HCT116 (cell line): Measurements from ENCODE around the gene AJUBA. TPM values are rescaled to one million over a fixed set of nuclear protein-coding genes. Genes with fewer than 3 reads are reported as not detected.
A peak's percentile ranks its signal among the peaks of the same experiment; 100 is the strongest.

Experiments
- ATAC-seq: fragments of 200-7000 bp; cut with Tn5 transposase; 2 replicates; pipeline ENCODE4 v1.9.1; 2020; ENCODE audit warnings: mild to moderate bottlenecking, moderate library complexity
- BruUV-seq: library from RNA; stranded (reverse); fragments of 400-500 nt; replicated peaks from 2 replicates; lab custom pipeline; 2021; lab: Mats Ljungman, UMichigan
- CTCF ChIA-PET: fragments of 300-600 bp; sonication (Branson Sonifier 250); formaldehyde crosslinking; loops from one replicate; lab custom pipeline; 2021; ENCODE audit warnings: antibody characterized with exemption; lab: Charles Lee
- POLR2A ChIA-PET: fragments of 300-600, 350-600 bp; sonication (Branson Sonifier 250); formaldehyde crosslinking; loops from one replicate; lab custom pipeline; 2021; ENCODE audit warnings: antibody characterized with exemption; lab: Charles Lee
- RAD21 ChIA-PET, 2 experiments: fragments of 300-600 bp; sonication (Branson Sonifier 250); formaldehyde crosslinking; loops; one replicate each; lab custom pipeline; 2023; ENCODE audit warnings: low total read pairs in 2 of 2; ENCODE audit not compliant: uncharacterized antibody in 2 of 2, unreplicated experiment in 2 of 2, low non-redundant PET in 1 of 2; lab: Charles Lee
- DNase-seq: peaks from one replicate; pipeline ENCODE4 v3.0.0-alpha.2; 2010; ENCODE audit warnings: low read depth, low spot score
- H2AFZ ChIP-seq: fragments of 200-600 bp; shearing (Covaris generic), sonication (generic); 2 replicates; pipeline ENCODE4 v1.6.1; 2017; ENCODE audit warnings: low read depth, mixed run types, mixed read lengths, antibody characterized with exemption, low read length; ENCODE audit not compliant: poor library complexity, severe bottlenecking
- H3K27ac ChIP-seq: 2 replicates; pipeline ENCODE4 v1.5.1; 2012; ENCODE audit warnings: low read depth, low read length
- H3K27me3 ChIP-seq: fragments of 200-600 bp; sonication (generic); 2 replicates; pipeline ENCODE4 v1.6.1; 2016; ENCODE audit warnings: mixed run types, low read length, mixed read lengths; ENCODE audit not compliant: insufficient read depth
- H3K36me3 ChIP-seq, 2 experiments: fragments of 200-500 bp in 1 of 2; fragments of 200-600 bp in 1 of 2; sonication (Bioruptor generic) in 1 of 2; sonication (generic) in 1 of 2; 2 replicates each; pipeline versions ENCODE4 v1.5.1 to v1.6.1; 2014 to 2016; ENCODE audit warnings: low read length in 2 of 2, inconsistent platforms in 1 of 2, mixed read lengths in 1 of 2, mixed run types in 1 of 2; ENCODE audit not compliant: insufficient read depth in 2 of 2, control insufficient read depth in 1 of 2
- H3K4me1 ChIP-seq, 2 experiments: fragments of 200-600 bp in 1 of 2; sonication (generic) in 1 of 2; 2 replicates each; pipeline versions ENCODE4 v1.5.1 to v1.6.1; 2012 to 2017; ENCODE audit warnings: low read length in 2 of 2, inconsistent platforms in 1 of 2, mild to moderate bottlenecking in 1 of 2, mixed read lengths in 1 of 2, mixed run types in 1 of 2, moderate library complexity in 1 of 2; ENCODE audit not compliant: insufficient read depth in 2 of 2, control insufficient read depth in 1 of 2
- H3K4me2 ChIP-seq: fragments of 200-600 bp; sonication (generic); 2 replicates; pipeline ENCODE4 v1.6.1; 2017; ENCODE audit warnings: mixed run types, low read length, mixed read lengths
- H3K4me3 ChIP-seq, 2 experiments: fragments of 200-600 bp in 1 of 2; sonication (generic) in 1 of 2; replicated peaks in 1 of 2; 2 replicates each; pipeline ENCODE4 v1.5.1; 2011 to 2016; ENCODE audit warnings: low read length in 2 of 2, control low read depth in 1 of 2, low read depth in 1 of 2, mild to moderate bottlenecking in 1 of 2, mixed read lengths in 1 of 2, mixed run types in 1 of 2
- H3K79me2 ChIP-seq: fragments of 200-600 bp; sonication (generic); 2 replicates; pipeline ENCODE4 v1.6.1; 2017; ENCODE audit warnings: mild to moderate bottlenecking, mixed run types, low read length, moderate library complexity, mixed read lengths; ENCODE audit not compliant: insufficient read depth
- H3K9ac ChIP-seq: fragments of 200-600 bp; sonication (generic); 2 replicates; pipeline ENCODE4 v1.6.1; 2016; ENCODE audit warnings: low read length, mixed read lengths
- H3K9me2 ChIP-seq: fragments of 200-600 bp; sonication (generic), shearing (Covaris generic); 2 replicates; pipeline ENCODE4 v1.6.1; 2017; ENCODE audit warnings: mixed run types, mild to moderate bottlenecking, moderate library complexity; ENCODE audit not compliant: insufficient read depth
- H3K9me3 ChIP-seq, 2 experiments: fragments of 200-500 bp in 1 of 2; fragments of 200-600 bp in 1 of 2; sonication (Bioruptor generic) in 1 of 2; sonication (generic) in 1 of 2; 2 replicates each; pipeline ENCODE4 v1.6.1; 2014 to 2017; ENCODE audit warnings: low read length in 2 of 2, mixed read lengths in 2 of 2, inconsistent platforms in 1 of 2, low read depth in 1 of 2, mild to moderate bottlenecking in 1 of 2, mixed run types in 1 of 2, moderate library complexity in 1 of 2; ENCODE audit not compliant: control insufficient read depth in 1 of 2, insufficient read depth in 1 of 2
- H4K20me1 ChIP-seq: fragments of 200-600 bp; sonication (generic), shearing (Covaris generic); 2 replicates; pipeline ENCODE4 v1.6.1; 2017; ENCODE audit warnings: mixed run types, mild to moderate bottlenecking, moderate library complexity; ENCODE audit not compliant: insufficient read depth
- CBX3 ChIP-seq: IDR thresholded peaks from 2 replicates; pipeline ENCODE4 v1.6.1; 2012; ENCODE audit warnings: low read depth
- EGR1 ChIP-seq: IDR thresholded peaks from 2 replicates; pipeline ENCODE4 v1.6.1; 2012; ENCODE audit warnings: low read depth
- EZH2 ChIP-seq: fragments of 200-600 bp; sonication (generic); IDR thresholded peaks from 2 replicates; pipeline ENCODE4 v1.6.1; 2017; ENCODE audit warnings: antibody characterized with exemption, mixed run types
- EZH2phosphoT487 ChIP-seq: fragments of 200-600 bp; IDR thresholded peaks from 2 replicates; pipeline ENCODE4 v1.6.1; 2018; ENCODE audit warnings: antibody characterized with exemption, borderline replicate concordance
- FOSL1 ChIP-seq: IDR thresholded peaks from 2 replicates; pipeline ENCODE4 v1.6.1; 2012; ENCODE audit warnings: low read depth
- JUND ChIP-seq: IDR thresholded peaks from 2 replicates; pipeline ENCODE4 v1.6.1; 2012
- POLR2A ChIP-seq: IDR thresholded peaks from 2 replicates; pipeline ENCODE4 v1.7.0; 2011; ENCODE audit warnings: borderline replicate concordance; ENCODE audit not compliant: insufficient read depth, insufficient read length; ENCODE audit errors: extremely low read depth
- RAD21 ChIP-seq: IDR thresholded peaks from 2 replicates; pipeline ENCODE4 v1.6.1; 2012; ENCODE audit warnings: low read depth, mild to moderate bottlenecking
- SP1 ChIP-seq: IDR thresholded peaks from 2 replicates; pipeline ENCODE4 v1.6.1; 2012; ENCODE audit warnings: low read depth
- SRF ChIP-seq: IDR thresholded peaks from 2 replicates; pipeline ENCODE4 v1.6.1; 2012; ENCODE audit warnings: low read depth
- TCF7L2 ChIP-seq: IDR thresholded peaks from 2 replicates; pipeline ENCODE4 v1.7.0; 2011; ENCODE audit warnings: borderline replicate concordance, inconsistent platforms; ENCODE audit not compliant: insufficient read depth, insufficient read length; ENCODE audit errors: extremely low read depth
- YY1 ChIP-seq: IDR thresholded peaks from 2 replicates; pipeline ENCODE4 v1.6.1; 2011; ENCODE audit warnings: low read length, low read depth, moderate library complexity, mild to moderate bottlenecking; ENCODE audit not compliant: insufficient replicate concordance; ENCODE audit errors: extremely low read depth
- ZFX ChIP-seq: fragments of 450-650 bp; IDR thresholded peaks from 2 replicates; pipeline ENCODE4 v1.6.1; 2017
- intact Hi-C: fragments of 100-400 bp; cut with micrococcal nuclease; formaldehyde crosslinking; loops from 2 replicates; pipeline ENCODE4 v1.10.0; 2022
- total RNA-seq: library from RNA; stranded (reverse); gene quantifications from one replicate; pipeline ENCODE4 v1.2.1, GENCODE V29; 2021; ENCODE audit not compliant: unreplicated experiment
- TF ChIP-seq, protein P1 (sequence below): IDR thresholded peaks from 2 replicates; pipeline ENCODE4 v1.6.1; 2012
- TF ChIP-seq, protein P2 (sequence below): IDR thresholded peaks from 2 replicates; pipeline ENCODE4 v1.6.1; 2012
- TF ChIP-seq, protein P3 (sequence below), 3 experiments: fragments of 200-600 bp in 1 of 3; sonication (generic) in 1 of 3; IDR thresholded peaks in 2 of 3; conservative IDR thresholded peaks in 1 of 3; 2 replicates each; pipeline ENCODE4 v1.5.1; 2012 to 2017; ENCODE audit warnings: low read depth in 2 of 3, low read length in 2 of 3, antibody characterized with exemption in 1 of 3, borderline replicate concordance in 1 of 3, control low read depth in 1 of 3, mild to moderate bottlenecking in 1 of 3, mixed read lengths in 1 of 3, mixed run types in 1 of 3, moderate library complexity in 1 of 3; ENCODE audit not compliant: insufficient read depth in 1 of 3
- TF ChIP-seq, protein P4 (sequence below): IDR thresholded peaks from 2 replicates; pipeline ENCODE4 v1.6.1; 2011; ENCODE audit warnings: mild to moderate bottlenecking, low read length, moderate library complexity; ENCODE audit not compliant: insufficient replicate concordance; ENCODE audit errors: extremely low read depth

Gene AJUBA
- total RNA-seq, 1 experiment from 2014 or later, result 39.7 TPM

DNA sequence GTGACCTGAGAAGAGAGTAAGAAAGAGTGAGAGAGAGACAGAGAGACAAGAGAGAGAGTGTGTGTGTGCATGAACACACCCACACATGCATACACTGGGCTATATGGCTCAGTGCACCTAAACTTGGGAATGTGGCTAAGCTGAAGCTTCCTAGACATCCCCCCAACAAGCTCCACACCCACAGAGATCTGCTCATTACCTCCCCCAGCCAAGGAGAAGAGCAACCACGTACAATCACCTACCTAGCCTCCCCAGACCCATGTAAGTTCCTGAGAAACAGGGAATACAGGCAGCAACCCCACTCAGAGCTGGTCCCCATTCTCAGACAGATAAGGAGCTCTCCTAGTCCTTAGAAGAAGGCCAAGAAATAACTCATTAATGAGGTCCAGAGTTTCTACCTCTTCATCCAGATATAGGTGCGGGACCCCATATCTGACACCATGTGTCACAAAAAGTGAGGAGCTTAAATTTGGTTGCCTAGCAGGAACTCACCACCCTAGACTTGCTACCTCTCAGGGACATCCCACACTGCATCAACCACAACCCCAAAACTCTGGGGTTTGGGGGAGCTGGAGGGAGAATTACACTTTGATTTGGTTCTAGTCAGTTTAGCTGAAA lies 9.9 kb downstream of the AJUBA start:
- TSS peak; percentile 27 for BruUV-seq
- POLR2A ChIA-PET, result no interaction called here
- TF ChIP-seq EZH2 (no peak), FOSL1 (no peak), CBX3 (no peak), YY1 (no peak), TCF7L2 (no peak), ZFX (no peak), JUND (no peak), SP1 (no peak), RAD21 (no peak), EGR1 (no peak), POLR2A (no peak), EZH2phosphoT487 (no peak), SRF (no peak)
- TF ChIP-seq, protein P1, sequence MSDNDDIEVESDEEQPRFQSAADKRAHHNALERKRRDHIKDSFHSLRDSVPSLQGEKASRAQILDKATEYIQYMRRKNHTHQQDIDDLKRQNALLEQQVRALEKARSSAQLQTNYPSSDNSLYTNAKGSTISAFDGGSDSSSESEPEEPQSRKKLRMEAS, result no peak
- TF ChIP-seq, protein P2, sequence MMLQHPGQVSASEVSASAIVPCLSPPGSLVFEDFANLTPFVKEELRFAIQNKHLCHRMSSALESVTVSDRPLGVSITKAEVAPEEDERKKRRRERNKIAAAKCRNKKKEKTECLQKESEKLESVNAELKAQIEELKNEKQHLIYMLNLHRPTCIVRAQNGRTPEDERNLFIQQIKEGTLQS, result no peak
- TF ChIP-seq, protein P3, sequence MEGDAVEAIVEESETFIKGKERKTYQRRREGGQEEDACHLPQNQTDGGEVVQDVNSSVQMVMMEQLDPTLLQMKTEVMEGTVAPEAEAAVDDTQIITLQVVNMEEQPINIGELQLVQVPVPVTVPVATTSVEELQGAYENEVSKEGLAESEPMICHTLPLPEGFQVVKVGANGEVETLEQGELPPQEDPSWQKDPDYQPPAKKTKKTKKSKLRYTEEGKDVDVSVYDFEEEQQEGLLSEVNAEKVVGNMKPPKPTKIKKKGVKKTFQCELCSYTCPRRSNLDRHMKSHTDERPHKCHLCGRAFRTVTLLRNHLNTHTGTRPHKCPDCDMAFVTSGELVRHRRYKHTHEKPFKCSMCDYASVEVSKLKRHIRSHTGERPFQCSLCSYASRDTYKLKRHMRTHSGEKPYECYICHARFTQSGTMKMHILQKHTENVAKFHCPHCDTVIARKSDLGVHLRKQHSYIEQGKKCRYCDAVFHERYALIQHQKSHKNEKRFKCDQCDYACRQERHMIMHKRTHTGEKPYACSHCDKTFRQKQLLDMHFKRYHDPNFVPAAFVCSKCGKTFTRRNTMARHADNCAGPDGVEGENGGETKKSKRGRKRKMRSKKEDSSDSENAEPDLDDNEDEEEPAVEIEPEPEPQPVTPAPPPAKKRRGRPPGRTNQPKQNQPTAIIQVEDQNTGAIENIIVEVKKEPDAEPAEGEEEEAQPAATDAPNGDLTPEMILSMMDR (IDR thresholded peaks at IDR 0.05 in 2 of 3, conservative IDR thresholded peaks at IDR 0.05 in 1 of 3; ENCODE audit: borderline replicate concordance in 1 of 3, insufficient read depth in 1 of 3, low read depth in 2 of 3, low read length in 2 of 3), result no peak
- TF ChIP-seq, protein P4, sequence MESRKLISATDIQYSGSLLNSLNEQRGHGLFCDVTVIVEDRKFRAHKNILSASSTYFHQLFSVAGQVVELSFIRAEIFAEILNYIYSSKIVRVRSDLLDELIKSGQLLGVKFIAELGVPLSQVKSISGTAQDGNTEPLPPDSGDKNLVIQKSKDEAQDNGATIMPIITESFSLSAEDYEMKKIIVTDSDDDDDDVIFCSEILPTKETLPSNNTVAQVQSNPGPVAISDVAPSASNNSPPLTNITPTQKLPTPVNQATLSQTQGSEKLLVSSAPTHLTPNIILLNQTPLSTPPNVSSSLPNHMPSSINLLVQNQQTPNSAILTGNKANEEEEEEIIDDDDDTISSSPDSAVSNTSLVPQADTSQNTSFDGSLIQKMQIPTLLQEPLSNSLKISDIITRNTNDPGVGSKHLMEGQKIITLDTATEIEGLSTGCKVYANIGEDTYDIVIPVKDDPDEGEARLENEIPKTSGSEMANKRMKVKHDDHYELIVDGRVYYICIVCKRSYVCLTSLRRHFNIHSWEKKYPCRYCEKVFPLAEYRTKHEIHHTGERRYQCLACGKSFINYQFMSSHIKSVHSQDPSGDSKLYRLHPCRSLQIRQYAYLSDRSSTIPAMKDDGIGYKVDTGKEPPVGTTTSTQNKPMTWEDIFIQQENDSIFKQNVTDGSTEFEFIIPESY, result no peak
- Histone ChIP-seq H3K4me3 (no peak overlapping the region), H3K9ac (no peak overlapping the region), H3K4me1 (peaks cover 26 to 31% of the 10 kb centered on the region in 2 experiments), H2AFZ (no peak overlapping the region), H3K79me2 (peaks cover 7% of the 10 kb centered on the region), H3K27ac (no peak overlapping the region), H3K4me2 (no peak overlapping the region), H3K36me3 (peaks cover 2 to 35% of the 10 kb centered on the region in 2 experiments; a peak in 2 of 4 replicates), H3K9me2 (no peaks in the 10 kb centered on the region), H4K20me1 (no peaks in the 10 kb centered on the region), H3K27me3 (no peaks in the 10 kb centered on the region), H3K9me3 (no peaks in the 10 kb centered on the region)
- ATAC-seq, result no peak
- DNase-seq, result no peak
- RAD21 ChIA-PET, result interaction anchor here (1.2 to 1.5 kb wide), 2 partner anchors 14 to 86 kb away, joined by 3 to 4 read pairs; no protein-coding TSS in a partner anchor
- intact Hi-C loops, result no loop called here
- CTCF ChIA-PET, result interaction anchor here (0.8 to 5.2 kb wide), 6 partner anchors 10 to 96 kb away, joined by 3 to 30 read pairs (median 10); partner anchors contain the start of genes AJUBA, CDH24 and PRMT5
